ENCODE results near the gene ERC1.

- TF ChIP-seq CTCF (IDR thresholded peaks at IDR 0.05) (no peak), POLR2AphosphoS5 (IDR thresholded peaks at IDR 0.05) (no peak)
These were observed 212.7 kb downstream of the ERC1 start for GRCh38 chr12:1203735-1204019.
